ENCODE measurements around the gene CSMD2.

CSMD2 gene

DNA sequence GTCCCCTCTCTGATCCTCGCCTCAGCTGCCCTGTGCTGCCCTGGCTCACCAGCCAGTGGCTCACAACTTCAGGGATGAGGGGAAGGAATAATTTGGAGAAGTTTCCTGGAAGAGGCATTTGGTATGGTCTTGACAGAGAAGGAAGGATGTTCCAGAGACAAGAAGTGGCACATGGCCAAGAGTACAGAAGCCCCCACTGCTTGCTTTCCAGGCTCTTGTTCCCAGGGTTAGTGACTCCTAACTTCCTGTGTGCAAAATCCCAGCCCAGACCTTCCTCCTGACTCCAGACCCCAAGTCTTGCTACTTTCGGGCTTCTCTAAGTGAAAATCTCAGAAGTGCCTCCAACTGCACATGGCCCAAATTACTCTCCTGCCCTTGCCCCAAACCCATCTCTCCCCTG, 215.5 kb downstream of the CSMD2 start:
- no peak for DNase-seq

DNA sequence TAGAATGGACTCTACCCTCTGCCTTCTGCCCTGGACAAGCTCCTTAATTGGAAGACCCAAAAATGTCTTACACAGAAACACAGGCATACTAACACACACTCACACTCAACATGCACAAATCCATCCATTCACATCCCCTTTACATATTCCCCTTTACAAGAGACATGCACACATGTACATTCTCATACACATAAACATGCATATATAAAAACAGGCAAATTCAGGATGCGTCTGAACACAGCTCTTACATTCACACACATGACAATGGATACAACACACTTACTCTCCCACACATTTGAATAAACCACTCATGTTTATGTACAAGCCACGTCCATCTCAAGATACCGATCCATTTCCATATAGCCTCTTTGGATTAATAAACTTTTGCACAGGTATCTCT, 216.7 kb downstream of the CSMD2 start:
- no peak for DNase-seq

DNA sequence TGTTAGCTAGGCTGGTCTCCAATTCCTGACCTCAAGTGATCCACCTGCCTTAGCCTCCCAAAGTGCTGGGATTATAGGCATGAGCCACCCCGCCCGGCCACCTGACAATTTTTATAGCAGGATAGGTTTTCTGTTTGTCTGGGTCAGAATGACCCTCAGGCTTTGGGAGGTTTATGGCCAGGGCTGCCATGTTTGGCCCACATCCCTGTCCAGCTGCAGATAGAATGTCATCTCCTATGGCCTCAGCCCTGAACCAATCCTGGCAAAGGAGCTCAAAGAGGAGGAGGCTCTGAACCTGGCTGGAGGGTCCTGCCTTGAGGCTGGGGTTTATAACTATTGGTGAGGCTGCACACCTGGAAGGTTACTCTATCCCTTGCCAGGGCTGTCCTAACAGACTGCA, 218.2 kb downstream of the CSMD2 start:
- no peak for DNase-seq

DNA sequence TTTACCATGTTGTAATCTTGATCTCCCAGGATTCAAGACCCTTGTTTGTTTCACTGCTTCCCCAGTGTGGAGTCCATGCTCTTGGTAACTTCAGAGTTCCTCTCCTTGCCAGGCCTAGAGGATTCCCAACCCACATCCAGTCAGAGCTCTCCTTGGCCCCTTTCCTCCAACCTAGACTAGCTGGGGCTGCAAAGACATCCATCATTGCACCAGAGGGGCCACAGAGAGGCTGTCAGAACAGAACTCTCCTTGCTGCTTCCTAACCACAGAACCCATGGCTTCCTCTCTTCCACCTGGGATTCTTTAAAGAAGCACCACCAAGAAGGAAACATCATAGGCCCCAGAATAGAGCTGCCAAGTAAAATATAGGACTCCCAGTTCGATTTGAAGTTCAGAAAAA, 220.2 kb downstream of the CSMD2 start:
- no peak for DNase-seq

DNA sequence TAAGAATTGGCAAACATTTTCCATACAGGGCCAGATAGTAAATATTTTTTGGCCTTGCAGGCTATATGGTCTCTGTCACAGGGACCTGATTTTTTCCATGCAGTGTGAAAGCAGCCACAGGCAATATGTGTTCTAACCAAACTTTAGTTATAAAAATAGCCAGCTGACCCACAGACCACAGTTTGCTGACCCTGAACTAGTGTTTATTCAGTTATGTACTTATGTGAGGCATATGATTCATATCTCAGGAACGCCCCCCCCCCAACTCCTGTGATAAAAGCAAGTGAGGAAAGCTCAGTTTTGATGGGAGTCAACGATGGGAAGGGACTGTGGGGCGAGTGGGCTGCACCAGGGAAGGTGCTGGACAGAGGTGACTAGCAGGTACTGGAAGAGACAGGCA, 221.1 kb downstream of the CSMD2 start:
- DNase-seq: no peak

DNA sequence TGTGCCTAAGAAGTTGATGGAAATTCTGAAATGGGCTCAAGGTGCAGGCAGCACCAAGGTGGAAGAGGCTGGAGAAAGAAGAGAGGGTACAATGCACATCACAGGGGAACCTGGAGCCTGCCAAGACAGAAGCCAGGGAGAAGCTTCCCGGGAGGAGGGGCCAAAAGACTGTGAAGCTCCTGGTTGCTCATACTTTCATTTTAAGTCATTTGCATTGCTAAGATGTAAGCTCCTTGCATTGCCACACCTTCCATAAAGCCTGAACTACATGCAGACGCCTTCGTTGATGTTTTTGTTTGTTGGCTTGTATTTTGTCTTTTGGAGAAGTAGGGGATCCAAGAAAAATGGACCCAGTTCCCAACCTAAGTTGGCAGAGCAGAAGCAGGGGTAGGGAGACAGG, 232.2 kb downstream of the CSMD2 start:
- DNase-seq: no peak

DNA sequence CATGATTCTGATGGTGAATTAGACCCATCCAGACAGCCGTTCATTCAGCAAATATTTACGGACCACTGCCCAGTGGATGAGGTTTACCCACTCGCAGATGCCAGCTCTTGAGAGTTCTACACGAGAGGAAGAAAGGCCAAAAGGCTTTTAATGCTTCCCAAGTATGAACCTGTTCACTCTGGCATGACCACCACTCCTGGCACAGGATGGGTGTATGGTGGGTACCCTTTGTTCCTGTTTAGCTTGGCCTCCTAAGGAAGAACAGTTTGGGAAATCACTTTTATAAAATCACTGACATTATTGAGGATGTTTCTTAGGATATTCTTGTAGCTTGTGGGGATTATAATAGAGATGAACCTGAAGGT, 233.9 kb downstream of the CSMD2 start:
- DNase-seq: no peak

DNA sequence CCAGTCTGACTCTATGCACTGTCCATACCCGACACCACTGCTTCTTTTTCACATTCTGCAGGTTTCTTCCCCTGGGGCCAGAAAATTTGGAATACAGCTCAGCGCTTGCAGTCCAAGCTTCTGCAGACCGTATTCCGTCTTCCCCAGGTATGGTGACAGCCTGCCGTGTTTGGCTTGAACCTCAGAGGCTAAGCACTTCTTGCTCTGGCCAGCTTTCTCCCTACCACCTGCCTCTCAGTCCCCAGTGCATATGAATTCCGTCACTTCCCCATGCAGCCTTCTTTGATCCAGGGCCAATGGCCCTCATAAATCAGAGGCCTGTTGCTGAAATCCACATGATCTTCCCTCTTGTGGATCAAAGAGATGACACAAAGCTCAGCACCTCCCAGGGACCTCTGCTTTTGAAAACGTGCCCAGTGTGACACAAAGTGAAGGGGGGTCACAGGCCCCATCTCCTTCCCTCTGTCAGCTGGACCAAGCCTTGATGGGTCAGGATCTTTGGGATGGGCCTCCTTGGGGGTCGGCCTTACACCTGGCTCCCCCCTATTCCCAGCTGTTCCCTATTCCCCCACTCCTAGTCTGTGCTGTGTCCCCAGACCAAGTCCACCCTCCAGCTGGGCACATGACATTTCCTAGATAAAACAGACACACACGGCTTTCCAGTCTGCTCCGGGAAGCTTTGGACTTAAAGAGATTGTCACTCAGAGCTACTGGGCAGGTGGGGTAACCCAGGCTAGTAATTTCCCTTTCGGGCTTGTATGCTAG, 234.5 kb downstream of the CSMD2 start:
- no peak for DNase-seq

DNA sequence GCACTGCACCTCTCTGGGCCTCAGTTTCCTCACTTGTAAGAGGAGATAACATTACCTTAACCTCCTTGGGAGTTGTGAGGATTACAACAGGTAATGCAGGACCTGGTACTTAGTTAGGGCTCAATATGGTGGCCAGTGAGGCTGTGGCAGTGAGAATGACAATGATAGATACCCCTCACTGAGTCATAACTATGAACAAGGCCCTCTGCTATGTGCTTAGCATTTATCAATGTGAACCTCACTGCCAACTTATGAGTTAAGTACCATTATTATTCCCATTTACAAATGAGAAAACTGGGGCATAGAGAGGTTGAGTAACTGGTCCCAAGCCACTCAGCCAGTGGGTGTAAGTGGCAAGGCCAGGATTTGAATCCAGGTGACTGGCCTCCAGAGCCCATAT, 236.8 kb downstream of the CSMD2 start:
- no peak for DNase-seq

DNA sequence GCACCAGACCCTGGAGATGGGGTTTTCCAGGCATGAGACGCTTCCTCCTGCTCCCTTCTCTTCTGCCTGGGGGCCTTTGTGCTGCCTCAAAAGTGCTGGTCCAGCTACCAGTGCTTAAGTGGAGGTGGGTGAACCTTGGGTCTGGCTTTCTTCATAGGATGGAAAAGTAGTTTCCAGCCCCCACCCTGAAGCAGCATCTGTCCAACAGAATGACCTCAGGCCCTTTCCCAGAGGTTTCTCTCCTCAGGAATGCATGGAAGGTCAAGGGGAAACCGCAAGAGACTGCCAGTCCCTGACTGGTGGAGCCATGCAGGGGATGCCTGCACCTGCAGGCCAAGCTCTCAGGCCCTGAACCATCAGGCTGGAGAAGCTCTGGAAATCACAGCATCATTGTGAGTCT, 237.3 kb downstream of the CSMD2 start:
- no peak for DNase-seq

DNA sequence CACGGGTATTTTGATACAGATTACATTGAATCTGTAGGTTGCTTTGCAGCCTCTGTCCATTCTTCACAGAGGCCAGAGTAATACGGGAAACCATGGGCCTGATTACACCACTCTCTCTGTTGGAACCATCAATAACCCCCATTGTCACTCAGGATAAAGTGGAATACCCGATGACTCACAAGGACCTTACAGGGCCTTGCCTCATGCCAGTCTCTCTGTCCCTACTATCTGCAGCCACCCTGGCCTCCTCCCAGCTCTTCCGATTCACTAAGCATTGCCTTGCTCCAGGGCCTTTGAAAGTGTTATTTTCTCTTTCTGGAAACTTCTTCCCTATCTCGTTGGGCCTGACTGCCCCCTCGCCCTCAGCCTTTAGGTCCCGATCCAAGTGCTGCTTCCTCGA, 239.4 kb downstream of the CSMD2 start:
- no peak for DNase-seq

DNA sequence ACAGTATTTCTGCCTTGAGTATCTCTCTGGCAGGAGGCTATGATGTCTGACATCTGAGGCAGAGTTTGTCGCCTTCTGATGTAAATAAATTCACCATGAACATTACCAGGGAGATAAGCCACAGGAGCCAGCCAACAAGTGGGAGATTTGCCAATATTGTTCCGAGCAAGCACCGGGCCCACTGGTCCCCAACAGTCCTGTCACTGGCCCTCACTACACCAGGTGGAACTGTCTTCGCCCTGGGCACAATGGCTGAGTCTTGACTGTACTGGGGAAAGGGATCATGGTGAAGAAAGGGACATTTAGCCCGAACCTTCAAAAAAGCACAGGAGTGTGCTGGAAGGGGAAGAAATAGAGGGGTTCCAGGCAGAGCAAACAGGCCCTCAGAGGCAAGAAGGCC, 243.7 kb downstream of the CSMD2 start:
- DNase-seq: no peak

DNA sequence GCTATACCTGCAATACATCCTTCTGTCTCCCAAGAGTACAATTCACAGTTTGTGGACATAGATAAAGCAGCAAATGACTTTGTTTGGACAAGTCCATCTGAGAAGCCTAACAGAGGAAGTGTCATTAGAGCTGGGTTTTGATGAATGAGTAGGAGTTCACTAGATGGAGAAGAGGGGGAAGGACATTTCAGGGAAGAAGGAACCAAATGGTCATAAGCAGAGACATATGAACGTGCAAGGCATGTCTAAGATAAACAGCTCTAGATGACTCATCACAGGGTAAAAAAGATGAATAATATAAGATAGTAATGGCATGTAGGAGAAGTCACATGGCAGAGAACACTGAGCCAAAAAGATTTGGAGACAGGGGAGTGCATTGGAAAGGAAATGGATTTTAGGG, 246.7 kb downstream of the CSMD2 start:
- DNase-seq: no peak

DNA sequence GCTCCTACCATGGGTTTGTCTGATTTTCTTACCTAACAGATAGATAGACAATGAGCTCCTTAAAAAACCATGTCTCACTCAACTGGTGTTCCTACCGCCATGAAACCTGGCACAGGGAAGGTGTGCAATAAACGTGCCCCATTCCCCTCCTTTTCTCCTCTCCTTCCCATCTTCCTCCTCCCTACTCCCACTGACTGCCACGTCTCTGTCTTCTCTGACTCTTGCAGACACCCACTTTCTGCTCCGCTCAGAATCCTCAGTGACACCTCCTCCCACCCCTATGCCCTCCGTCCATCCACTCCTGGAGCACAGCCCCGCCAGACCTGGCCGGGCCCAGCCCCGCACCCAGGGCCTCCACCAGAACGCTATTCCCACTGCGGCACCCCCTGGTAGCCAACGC, 248.2 kb downstream of the CSMD2 start:
- no peak for DNase-seq

DNA sequence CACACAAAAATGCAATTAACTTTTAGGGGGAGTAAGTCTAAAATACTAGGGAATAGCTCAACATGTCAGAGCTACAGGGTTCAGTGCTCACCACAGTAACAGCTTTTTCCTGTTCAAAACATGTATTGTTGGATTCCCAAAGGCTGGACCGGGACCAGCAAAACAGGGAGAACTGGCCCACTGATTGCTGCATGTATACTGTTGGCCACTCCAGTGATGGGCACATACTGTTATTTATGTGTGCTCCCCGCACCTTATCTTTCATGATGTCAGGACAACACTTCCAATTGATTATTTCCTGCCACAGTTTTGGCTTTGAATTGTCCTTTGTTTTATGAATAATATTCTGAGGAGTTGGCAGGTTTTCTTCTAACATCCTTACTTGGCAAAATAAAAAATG, 250.5 kb downstream of the CSMD2 start:
- DNase-seq: no peak

DNA sequence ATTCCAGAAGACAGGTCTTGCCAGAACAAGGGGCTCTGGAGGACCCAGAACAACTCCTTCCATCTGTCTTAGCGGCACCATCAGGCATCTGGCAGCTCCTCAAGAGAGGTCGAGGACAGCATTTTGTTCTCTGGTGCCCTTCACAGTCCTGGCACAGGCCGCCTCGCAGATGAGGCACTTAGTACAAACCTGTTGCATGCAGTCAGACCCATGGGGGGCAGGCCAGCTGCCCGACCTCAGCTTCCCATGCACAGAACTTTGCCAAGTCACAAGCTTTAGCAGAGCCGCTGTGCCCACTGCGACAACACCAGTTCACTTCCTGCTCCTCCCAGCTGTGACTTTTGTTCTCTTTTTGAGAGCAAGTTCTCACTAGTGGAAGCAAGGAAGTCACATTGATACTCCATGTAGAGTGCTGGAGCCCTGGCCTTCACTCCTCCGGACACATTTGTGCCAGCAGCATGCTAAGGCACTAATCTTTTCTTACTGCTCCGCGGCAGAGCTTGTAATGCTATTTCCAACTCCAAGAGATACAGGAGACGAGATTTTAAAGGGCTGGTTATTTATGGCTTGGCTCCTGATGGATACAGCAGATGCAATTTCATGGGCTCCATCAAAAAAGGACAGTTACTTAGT, 256.6 kb downstream of the CSMD2 start:
- no peak for DNase-seq

DNA sequence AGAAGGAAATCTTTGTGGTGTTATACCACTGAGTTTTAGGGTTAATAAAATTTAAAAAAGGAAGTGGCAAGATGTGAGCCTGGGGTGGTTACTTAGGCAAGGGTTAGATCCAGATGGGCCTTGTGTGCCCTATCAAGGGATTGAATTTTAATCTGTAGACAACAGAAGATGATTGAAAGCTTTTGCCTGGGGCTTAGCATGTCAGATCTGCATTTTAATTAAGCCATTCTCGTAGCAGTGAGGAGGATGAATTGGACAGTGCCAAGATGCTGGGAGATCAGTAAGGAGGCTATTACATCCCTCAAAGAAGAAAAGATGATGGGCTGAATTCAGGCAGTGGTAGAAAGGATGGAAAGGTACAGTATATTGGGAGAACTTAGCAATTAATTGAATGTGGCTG, 258.9 kb downstream of the CSMD2 start:
- DNase-seq: no peak

DNA sequence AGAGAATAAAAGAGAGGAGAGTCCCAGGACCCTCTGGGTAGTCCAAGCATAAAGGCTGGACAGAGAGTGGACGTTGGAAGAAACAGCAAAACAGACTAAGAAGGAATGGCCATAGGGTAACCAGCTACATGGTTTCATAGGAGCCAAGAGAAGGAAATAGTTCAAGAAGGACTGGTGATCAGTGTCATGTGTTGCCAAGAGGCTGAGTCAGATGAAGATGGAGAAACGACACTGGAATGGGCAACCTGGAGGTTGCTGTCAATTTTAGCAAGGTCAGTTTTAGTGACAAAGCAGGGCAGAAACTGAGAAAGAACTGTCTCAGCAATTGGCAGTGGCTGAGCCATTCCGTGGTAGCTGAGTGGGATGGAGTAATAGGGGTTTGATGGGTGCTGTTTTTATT, 259.8 kb downstream of the CSMD2 start:
- DNase-seq: no peak

DNA sequence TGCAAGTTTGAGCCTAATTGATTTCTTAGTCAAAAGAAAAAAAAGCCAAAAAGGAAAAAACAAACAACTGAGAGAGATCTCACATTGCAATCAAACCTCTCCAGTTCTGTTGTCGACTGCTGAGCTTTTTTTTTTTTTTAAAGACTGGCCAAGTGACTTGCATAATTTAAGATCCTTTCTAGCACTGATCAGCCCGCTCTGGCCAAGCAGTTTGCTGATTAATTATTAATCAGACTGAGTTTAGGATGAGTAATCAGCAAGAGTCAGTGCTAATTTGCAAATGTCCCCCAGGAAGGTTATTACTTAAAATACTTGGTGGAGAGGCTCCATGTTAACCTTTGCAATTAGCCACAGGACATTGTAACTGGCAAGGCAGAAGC, 261.8 kb downstream of the CSMD2 start:
- DNase-seq: no peak

DNA sequence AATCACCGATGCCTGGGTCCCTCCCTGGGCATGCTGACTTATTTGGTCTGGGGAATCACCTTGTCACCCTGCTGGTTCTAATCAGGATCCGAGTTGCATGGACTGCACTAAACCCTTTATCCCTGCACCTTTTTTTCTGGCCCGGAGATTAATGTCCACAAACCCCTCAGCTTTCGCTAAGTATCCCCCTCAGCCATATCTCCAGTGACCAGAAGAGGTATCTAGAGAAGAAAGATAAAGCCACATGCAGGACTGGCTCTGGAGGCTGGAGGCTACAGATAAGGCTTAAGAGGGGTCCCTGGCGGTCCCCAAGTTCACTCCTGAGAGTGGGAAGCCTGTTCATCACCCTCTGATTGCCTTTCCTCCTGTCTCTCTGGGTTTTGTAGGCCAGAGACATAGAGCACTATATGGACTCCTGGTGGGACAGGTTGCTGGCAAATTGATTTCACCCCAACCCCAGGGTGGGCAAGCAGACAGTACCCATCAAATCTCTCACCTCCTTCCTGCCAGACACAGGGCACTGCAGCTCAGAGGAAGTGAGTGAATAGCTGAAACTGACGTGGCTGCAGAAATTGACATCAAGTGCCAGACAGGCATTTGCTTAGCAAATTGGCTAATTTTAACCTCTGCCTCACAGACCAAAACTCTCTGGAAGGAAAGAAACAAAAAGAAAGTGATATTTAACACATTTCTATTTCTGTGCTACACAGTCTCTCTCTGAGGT, 262.4 kb downstream of the CSMD2 start:
- no peak for DNase-seq

DNA sequence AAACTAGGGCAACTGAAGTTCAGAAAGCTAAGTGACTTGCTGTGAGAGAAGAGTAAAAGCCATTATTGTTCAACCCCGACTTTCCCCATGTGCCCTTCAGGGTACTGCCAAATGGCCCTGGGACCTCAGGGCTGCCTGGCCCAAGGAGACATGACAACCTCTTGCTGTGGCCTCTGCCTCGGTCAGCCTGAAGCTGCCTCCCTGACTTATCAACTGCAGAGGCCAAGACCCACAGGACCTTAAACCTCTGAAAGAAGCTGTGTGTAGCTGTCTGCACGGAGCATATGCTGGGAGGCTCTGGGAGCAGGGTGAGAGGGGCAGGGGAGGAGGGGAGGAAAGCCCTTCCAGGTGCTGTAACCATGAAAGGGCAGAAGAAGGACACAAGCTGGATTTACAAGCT, 265.3 kb downstream of the CSMD2 start:
- DNase-seq: no peak

DNA sequence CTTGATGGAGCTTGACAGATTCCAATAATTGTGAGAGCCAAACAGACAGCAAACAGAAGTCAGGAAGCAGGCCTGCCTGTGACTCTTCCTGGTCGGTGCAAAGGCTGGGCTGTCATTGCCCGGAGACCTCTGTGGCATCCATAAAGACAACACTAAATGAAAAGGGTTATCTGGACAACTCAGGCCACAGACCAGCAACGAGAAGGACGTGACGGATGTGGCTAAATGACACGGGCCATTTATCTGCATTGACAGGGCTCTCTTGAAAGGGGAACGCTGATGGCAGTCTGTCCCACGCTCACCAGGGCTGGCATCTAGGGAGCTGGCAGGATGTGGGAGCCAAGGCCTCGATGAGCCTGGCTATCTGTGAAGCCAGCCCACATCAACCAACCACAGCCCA, 266.1 kb downstream of the CSMD2 start:
- DNase-seq: no peak

DNA sequence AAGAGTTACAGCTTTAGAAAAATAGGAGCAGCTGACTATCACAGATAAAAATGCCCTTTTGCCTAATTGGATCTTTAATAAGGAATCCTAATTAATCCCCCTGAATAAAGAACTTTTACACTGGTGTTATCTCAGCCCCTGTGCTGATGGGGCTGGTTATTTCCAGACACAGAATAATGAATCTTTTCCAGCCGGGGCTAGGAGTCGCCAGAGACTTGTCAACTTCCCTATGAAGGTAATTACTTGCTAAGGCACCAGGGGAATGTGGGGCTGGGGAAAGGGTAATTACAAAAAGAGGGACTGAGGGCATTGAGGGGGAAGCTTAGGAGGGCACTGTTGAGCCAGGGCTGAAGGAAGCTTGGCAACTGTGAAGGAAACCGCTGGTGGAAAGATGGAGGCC, 266.6 kb downstream of the CSMD2 start:
- no peak for DNase-seq

DNA sequence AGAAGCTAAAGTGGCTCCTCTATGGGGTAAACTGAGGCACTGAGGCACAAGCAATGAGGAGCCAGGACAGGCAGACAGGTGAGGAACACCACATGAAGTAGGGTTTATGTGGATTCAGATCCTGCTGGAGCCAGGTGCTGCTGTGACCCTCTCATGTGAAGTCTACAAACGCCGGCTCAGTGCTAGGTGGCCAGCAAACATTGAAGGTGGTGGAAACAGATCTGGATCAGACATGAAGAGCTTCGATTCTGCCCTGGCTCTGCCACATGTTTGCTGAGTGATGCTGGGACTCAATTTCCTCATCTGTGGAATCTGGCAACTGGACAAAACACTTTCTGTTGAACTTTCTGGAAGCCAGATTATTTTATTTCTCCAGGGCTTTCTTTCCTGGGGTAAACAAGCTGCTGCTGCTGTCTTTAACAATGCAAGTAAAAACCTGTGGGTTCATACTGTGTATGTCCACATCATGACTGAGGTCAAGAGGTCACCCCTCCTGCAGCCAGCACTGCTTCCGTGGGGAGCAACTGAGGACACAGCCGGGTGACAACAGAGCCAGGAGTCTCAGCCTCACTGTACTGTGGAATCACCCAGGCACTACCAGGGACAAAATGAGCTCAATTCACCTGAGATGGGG, 267.8 kb downstream of the CSMD2 start:
- DNase-seq: no peak
